ENCODE data around the gene F5.

Gene F5

DNA sequence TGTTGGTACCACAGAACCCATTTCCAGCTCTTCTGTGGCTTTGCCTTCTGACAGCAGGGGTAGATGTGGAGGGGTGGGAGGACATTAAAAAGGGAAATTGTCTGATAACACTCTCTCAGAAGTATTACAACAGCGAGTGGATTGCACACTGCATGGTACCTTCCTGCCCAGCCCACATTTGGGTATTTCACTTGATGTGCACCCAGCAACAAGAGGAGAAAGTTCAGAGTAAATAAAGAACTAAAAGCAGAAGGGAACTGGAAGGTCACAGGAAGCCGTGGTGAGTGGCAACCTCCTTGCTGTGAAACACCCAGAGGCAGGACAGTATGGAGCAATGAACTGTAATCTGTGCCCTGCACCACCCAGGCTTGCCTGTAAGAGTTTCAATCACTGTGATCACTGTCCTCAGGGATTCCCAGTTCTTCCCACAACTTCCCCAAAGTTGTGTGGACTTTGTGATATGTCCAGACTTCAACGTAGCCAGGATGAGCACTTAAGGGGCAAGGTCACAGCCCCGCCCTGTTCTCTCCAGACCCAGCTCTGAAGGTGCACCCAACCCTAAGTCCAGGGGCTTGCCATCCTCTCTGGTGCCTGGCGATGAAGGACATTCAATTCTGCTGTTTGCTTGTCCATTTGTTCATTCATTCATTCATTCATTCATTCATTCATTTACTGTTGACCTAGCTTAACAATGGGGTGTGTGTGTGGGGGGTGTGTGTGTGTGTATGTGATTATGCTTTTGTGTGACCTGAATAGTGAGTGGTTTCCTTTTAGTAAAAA, 18.7 kb upstream of the F5 start:
- Mint-ChIP-seq H3K27me3 (no peaks in the 10 kb centered on the region), H3K9me3 (peaks cover 3% of the 10 kb centered on the region), H3K4me3 (peak overlapping the region; percentile 33), H3K27ac (peak overlapping the region; percentile 79), H3K36me3 (ENCODE audit: low read depth) (peaks cover 3% of the 10 kb centered on the region), H3K4me1 (peaks cover 62% of the 10 kb centered on the region)
- ATAC-seq (peak; percentile 92), DNase-seq (peak; percentile 57)

DNA sequence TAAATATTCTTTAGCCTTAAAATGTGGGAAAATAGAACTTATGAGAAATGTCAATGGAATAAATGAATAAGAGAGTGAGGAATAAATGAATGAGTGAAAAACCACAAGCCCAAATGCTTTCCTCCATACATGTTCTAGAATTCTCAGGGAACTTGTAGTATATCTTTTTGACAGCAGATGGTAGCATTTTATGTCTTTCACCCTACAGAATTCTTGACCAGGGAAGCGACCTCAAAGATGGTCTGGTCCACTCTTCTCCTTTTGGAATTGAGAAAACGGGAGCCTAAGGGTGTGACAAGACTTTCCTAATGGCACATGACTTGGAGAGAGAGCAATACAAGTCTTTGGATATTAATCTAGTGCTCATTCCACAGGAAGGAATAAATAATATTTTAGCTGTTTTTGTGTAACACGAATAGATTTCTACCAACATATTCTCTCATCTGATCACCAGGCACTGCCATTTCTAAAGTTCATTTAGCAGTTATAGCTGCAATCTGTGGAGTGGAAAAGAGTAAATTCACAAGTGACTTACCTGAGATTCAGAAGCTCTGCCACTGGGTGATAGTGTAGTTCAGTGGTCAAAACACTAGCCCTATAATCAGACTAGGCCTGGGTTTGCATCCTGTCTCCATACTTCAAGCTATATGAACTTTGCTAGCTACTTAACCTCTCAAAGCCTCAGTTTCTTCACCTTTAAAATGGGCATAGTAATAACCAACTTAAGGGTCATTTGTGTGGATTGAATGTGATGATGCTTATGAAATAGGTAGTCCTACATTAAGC, 15.0 kb upstream of the F5 start:
- Mint-ChIP-seq H3K4me1 (peaks cover 65% of the 10 kb centered on the region), H3K4me3 (no peak overlapping the region), H3K9me3 (no peaks in the 10 kb centered on the region), H3K27me3 (peaks cover 3% of the 10 kb centered on the region), H3K27ac (peak overlapping the region; percentile 77), H3K36me3 (ENCODE audit: low read depth) (peaks cover 3% of the 10 kb centered on the region)
- DNase-seq (no peak), ATAC-seq (peak; percentile 23)

DNA sequence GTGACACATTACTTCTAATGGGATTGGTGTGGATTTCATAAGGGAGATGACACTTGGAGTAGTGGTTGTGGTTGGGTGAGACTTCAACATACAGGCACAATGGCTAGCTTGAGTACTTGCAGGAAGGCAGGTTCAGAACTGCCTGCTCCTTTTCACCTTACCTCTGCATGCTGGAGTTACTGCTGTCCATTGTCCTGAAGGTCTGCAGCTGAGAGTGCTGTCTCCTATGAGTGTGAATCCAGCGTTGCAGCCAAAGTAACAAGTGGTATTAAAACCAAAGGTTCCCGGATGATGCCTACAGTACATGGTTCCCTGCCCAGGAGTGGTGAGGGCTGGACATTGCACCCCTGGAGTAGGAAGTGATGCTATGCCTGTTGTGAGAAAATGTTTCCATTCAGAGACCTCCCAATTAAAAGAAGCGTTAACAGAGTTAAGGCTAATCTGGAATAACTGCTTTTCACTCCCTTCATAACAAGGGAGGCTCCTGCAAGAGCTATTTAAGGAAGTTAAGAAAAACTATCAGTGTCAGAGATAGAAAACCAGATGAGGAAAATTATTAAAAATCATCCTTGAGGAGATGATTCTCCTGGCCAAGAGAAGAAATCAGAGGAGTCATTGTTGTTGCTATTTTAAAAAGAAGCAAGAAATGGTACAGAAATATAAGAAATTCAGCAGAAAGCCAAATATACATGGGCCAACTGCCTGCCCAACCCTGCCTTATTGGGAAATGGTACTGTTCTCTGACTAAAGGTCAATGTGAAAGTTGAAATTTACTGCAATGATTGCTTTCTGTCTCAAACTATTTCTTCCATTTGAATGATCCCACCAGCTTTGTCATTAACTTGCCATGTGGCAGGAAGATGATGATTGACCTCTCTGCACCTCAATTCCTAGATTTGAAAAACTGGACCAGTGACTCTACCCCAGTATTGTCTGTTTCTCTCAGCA, 9.8 kb upstream of the F5 start:
- peak; percentile 58 for ATAC-seq

DNA sequence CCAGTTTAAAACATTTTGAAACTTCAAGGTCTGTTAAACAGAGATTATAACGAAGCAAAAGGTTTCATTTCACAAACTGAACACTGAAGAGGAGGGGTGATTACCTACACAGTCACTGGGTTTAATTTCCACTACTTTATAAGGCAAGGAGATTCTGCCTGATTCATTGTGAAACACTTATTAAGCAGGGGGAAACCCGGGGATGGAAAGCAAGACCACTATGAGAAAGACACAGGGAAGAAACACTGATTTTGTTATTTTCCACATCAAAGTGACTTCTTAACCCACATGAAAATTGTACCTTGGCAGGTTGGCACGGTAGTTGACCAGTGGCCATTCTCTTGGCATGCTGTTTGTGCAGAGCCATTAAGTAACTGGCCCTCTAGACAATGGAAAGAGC, 8.1 kb upstream of the F5 start:
- H3K9me3 Mint-ChIP-seq: no peaks in the 10 kb centered on the region
- peak overlapping the region; percentile 91 for H3K27ac Mint-ChIP-seq
- peaks cover 3% of the 10 kb centered on the region for H3K27me3 Mint-ChIP-seq
- ATAC-seq: peak; percentile 95
- peak overlapping the region; percentile 71 for H3K4me3 Mint-ChIP-seq
- peaks cover 72% of the 10 kb centered on the region for H3K4me1 Mint-ChIP-seq
- DNase-seq: peak; percentile 36
- no peaks in the 10 kb centered on the region for H3K36me3 Mint-ChIP-seq (ENCODE audit: low read depth)

More for the DNA sequence above, 9.8 kb upstream of the F5 start:
- DNase-seq: peak; percentile 28
- H3K27ac Mint-ChIP-seq: no peak overlapping the region
- H3K36me3 Mint-ChIP-seq (ENCODE audit: low read depth): no peaks in the 10 kb centered on the region
- peaks cover 3% of the 10 kb centered on the region for H3K27me3 Mint-ChIP-seq
- H3K4me1 Mint-ChIP-seq: peaks cover 68% of the 10 kb centered on the region
- no peak overlapping the region for H3K4me3 Mint-ChIP-seq
- no peaks in the 10 kb centered on the region for H3K9me3 Mint-ChIP-seq

DNA sequence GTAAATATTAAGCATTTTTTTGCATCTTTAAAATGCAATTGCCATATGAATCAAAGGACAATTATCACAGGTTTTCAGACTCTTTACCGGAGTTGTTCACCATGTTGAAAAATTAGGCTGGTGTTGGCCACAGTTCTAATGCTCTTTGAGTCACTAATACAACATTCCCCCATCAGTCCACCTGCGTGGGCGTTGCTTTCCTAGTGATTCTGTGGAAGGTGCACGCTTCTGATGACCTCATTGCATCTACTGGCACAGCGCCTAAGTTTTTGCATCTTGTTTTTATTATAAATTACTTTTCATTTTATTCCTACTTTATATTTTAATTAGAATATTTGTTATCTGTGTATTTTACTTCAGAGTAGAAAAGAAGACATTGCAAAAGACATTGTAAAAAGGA, 4.7 kb upstream of the F5 start:
- no peak overlapping the region for H3K27ac Mint-ChIP-seq
- H3K27me3 Mint-ChIP-seq: no peaks in the 10 kb centered on the region
- H3K4me3 Mint-ChIP-seq: no peak overlapping the region
- H3K9me3 Mint-ChIP-seq: no peaks in the 10 kb centered on the region
- H3K36me3 Mint-ChIP-seq (ENCODE audit: low read depth): no peaks in the 10 kb centered on the region
- ATAC-seq: no peak
- H3K4me1 Mint-ChIP-seq: peaks cover 96% of the 10 kb centered on the region
- no peak for DNase-seq

DNA sequence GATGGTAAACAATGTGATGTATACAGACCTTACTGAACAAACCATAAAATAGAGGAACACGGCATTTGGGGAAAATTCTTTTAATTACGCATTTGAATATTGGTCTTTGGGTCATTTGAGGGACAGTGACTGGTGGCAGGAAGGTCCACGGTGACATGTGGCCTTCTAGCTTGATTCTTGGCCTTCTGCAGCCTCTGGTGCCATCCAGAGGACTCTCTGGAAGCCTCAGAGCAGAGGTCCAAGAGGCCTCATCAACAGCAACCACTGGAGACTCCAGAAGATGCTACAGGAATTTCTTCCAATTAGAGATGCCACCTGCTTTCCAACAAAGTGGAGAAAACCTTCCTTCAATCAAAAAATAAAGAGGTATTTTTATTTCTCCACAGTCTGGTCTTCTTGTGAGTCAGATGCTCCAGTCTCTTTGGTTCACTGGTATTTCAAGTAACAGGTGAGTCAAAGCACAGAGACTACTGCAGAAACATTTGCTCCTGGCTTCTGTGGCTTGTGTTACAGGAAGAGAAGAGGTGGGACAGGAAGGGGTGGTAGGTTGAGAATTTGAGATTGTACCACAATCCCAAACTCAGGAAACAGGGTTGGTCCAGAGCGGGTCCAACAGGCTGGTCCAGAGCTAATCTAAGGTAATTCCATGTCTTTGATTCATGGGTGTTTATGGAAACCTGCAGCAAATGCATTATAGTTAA, 2.7 kb upstream of the F5 start:
- Mint-ChIP-seq H3K36me3 (ENCODE audit: low read depth) (peaks cover 10% of the 10 kb centered on the region), H3K4me3 (peak overlapping the region; percentile 72), H3K27ac (peak overlapping the region; percentile 96), H3K9me3 (no peaks in the 10 kb centered on the region), H3K4me1 (peaks cover 84% of the 10 kb centered on the region), H3K27me3 (no peaks in the 10 kb centered on the region)
- peak; percentile 57 for ATAC-seq
- peak; percentile 20 for DNase-seq

DNA sequence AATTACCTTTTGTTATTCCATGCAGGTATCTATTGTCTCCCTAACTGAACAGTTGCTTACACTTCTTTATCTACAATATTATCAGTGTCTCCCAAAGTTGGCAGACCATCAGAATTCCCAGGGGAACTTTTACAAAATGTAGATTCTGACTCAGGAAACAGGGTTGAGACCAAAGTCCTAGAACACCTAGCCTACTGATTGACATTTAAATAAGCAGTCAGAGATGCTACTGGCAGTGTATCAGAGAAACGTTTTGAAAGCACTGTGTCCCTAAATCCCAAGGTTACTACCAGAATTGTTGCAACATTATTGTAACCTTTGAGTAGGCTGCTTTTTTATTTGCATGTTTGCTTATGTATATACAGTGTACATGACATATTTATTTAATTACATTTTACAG, 1.8 kb upstream of the F5 start:
- no peaks in the 10 kb centered on the region for H3K27me3 Mint-ChIP-seq
- H3K4me3 Mint-ChIP-seq: no peak overlapping the region
- peak overlapping the region; percentile 96 for H3K27ac Mint-ChIP-seq

DNA sequence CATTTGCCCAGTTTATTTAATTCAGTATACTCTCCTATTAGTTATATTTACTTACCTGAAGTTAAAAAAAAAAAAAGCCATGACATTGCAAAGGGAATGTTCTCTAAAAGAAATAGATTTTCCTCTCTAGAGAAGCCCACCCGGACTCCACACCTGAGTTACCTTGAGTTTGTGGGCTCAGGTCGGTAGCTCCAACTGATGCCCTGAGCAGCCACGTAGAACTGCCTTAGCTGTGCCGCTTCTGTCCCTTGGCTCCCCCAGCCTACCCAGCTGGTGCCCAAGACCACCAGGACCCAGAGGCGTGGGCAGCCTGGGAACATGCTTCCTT, 250 bp downstream of the F5 start:
- peak; percentile 9 for ATAC-seq
- Mint-ChIP-seq H3K36me3 (ENCODE audit: low read depth) (peaks cover 25% of the 10 kb centered on the region), H3K4me1 (peaks cover 69% of the 10 kb centered on the region), H3K4me3 (peak overlapping the region; percentile 90), H3K9me3 (no peaks in the 10 kb centered on the region), H3K27ac (peak overlapping the region; percentile 96), H3K27me3 (no peaks in the 10 kb centered on the region)
- no peak for DNase-seq

More for the DNA sequence above, 1.8 kb upstream of the F5 start:
- no peak for DNase-seq
- Mint-ChIP-seq H3K36me3 (ENCODE audit: low read depth) (peaks cover 16% of the 10 kb centered on the region), H3K9me3 (no peaks in the 10 kb centered on the region), H3K4me1 (peaks cover 83% of the 10 kb centered on the region)
- ATAC-seq: no peak

DNA sequence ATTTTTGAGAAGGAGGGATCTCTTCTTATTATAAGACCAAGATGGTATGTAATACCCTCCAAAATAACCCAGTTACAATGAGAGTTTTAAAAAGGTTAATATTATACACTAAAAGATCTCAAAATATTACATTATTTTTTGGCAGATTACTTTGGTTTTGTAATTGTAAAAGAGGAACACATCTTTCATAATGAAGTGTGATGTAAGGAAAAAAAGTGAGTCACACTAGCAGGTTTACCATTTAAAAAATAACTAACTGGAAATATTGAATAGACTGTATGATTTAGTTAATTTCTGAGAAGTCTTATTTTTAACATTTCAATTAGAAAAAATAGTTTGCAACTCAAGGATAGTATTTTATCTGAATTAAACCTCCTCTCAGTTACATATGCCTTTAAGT, 1.1 kb downstream of the F5 start:
- Mint-ChIP-seq H3K4me1 (peaks cover 62% of the 10 kb centered on the region), H3K4me3 (peak overlapping the region; percentile 90), H3K9me3 (no peaks in the 10 kb centered on the region), H3K27me3 (no peaks in the 10 kb centered on the region), H3K36me3 (ENCODE audit: low read depth) (peaks cover 25% of the 10 kb centered on the region), H3K27ac (peak overlapping the region; percentile 96)
- no peak for ATAC-seq
- no peak for DNase-seq

DNA sequence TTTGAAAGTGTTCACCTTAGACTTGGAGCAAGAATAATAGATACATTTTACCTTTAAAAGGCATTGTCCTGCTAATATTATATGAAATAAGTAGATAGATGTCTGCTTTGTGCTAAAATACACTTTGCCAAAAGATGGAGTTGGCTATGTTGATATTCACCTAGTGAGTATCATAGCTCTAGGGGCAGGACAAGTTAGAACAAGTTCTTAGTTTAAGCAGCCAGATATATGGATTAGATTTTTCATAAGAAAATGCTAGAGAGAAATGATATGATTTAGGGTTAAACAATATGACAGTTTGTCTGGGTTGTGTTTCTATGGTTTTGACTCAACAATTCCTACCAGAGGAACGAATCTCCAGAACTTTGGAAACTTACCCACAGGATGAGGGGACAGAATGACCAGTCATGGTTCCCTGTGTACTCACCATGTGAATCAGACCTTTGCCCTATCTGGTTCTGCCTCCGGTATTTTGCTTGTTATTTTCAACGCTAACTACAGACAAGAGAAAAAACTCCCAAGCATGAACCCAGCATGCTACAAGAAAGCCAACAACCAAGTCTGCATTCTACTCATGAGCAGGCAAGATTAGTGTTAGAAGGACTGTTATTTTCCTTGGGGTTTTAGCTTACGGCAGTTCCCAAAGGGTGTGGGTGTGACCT, 1.7 kb downstream of the F5 start:
- peak overlapping the region; percentile 90 for H3K4me3 Mint-ChIP-seq
- H3K27ac Mint-ChIP-seq: peak overlapping the region; percentile 96
- H3K9me3 Mint-ChIP-seq: no peaks in the 10 kb centered on the region
- H3K27me3 Mint-ChIP-seq: no peaks in the 10 kb centered on the region
- peaks cover 56% of the 10 kb centered on the region for H3K4me1 Mint-ChIP-seq
- ATAC-seq (peak; percentile 67), DNase-seq (no peak)
- H3K36me3 Mint-ChIP-seq (ENCODE audit: low read depth): peaks cover 25% of the 10 kb centered on the region

DNA sequence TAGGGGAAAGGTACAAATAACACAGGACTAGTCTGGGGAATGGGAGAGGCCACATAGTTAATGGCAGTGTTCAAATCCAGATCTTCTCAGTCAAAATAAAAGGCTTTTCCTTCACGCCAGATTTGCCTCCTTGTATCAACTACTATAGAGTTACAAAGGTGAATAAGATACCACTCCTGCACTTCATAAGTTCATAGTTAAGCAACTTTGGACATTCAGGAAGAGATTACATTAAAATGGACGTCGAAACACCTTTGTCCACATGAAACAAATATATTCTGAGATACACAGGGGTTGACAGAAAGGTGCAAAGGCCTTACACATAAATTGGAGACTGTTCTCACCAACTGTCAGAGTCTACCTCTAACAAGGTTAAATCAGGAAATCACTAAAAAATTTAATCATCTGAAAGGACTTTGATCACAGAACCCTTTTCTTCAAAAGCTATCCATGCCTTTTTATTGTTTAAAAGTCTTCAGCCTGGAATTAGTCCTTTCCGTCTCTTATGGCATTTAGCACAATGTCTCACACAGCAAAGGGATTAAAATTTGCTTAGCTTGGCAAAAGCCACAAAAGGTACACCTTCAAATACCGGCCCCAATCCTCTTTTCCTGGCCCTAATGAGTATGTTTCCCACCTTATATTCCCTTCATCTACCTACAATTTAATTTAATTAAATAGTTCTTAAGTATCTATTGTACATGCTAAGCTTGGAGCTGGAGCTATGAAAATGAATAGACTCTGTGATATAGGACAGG, 8.1 kb downstream of the F5 start:
- Mint-ChIP-seq H3K9me3 (no peaks in the 10 kb centered on the region), H3K27ac (no peak overlapping the region), H3K27me3 (no peaks in the 10 kb centered on the region), H3K4me3 (no peak overlapping the region), H3K36me3 (ENCODE audit: low read depth) (peaks cover 42% of the 10 kb centered on the region), H3K4me1 (peaks cover 9% of the 10 kb centered on the region)
- DNase-seq (no peak), ATAC-seq (no peak)

DNA sequence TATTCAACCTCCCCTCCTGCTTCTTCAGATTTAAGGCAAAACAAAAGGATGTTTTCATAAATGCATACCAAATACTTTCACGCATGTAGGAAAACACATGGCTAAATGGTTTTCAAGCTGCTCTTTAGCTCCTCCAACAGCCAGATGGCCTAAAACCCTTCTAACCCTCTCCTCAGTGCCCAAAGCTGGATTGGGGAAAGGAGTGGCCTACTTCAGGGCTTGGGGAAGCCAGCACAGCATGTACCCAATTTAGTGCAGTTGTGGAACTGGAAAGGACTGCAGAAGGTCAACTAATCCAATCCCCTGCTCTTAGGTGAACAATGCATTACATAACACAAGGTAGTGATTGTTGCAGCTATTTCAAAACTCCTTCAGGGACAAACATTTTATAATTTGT, 9.3 kb downstream of the F5 start:
- H3K27ac Mint-ChIP-seq: no peak overlapping the region
- no peaks in the 10 kb centered on the region for H3K9me3 Mint-ChIP-seq
- peaks cover 3% of the 10 kb centered on the region for H3K4me1 Mint-ChIP-seq
- DNase-seq (no peak), ATAC-seq (no peak)
- peaks cover 42% of the 10 kb centered on the region for H3K36me3 Mint-ChIP-seq (ENCODE audit: low read depth)
- H3K4me3 Mint-ChIP-seq: no peak overlapping the region
- no peaks in the 10 kb centered on the region for H3K27me3 Mint-ChIP-seq

Measured in activated naive CD8-positive, alpha-beta T cell treated with anti-CD3 and anti-CD28 coated beads, Interleukin-2, amount 50 U/mL, for 24 hours (primary cell).